Middle frontal gyrus (tissue), 1 donor: ENCODE measurements around the gene UNC5B.

Experiments
- DNase-seq: peaks from one replicate; pipeline ENCODE4 v3.0.0-alpha.2; 2015; ENCODE audit warnings: low spot score; ENCODE audit errors: extremely low spot score

UNC5B gene

DNA sequence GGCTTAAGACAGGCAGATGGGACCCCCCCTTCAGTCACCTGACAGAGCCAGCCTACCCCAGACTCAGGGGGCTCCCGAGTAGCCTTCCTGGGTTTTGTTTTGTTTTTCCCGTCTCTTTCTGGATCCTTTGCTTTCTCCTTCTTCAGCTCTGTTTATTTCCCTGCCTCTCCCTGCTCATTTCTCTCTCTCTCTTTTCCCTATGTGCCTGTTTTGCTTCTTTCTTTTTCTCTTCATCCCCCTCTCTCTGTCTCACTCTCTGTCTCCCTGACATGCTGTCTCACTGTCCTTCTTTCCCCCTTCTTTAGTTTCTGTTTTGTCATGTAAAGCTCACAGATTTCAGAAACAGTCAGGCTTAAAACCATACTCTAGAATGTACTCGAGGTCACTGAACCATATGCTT, 68.5 kb downstream of the UNC5B start:
- no peak for DNase-seq

DNA sequence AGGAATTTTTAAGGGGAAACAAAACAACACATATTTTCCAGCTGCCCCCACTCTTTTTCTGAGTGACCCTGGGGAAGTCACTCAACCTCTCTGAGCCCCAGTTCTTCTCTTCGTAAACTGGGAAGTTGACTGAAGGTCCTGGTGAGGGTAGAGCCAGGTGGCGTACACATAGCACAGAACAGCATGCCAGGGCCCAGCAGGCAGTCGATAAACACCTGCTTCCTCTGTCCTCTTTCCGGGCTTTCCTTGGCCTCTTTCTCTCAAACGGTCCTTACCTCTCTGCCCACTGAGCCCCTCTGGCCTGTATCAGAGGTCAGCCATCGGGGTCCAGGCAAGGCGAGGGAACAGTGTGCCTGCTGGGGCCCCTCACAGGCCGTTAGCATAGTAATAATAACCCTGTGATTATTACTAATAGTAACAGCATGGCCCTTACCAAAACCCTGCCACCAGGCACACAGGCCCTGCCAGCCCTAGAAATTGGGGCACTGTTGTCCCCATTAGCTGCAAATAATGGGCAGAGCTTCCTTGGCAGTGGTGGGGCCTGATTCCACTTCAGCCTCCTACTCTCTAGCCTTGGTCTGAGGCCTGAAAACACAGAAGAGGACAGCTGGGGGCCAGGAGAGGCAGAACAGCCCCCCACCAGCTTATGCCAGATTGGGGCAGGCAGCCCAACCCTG, 69.4 kb downstream of the UNC5B start:
- DNase-seq = no peak

DNA sequence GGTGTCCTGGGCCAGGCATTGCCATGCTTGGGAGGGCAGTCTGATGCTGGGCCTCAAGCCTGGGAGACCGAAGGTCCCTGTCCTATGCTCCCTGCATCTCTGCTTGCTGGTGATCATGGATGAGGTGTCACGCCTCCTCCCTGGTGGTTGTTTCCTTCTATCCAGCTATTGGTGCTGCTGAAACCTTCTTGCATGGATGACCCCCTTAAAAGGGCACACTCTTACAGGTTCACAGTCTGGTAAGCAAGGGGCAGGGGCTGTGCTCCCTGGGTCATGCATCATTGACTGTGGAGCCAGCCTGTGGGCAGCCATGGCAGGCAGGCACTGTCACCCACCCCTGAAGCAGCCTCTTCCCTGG, 69.9 kb downstream of the UNC5B start:
- no peak for DNase-seq

- DNase-seq = no peak
Measured at GRCh38 chr10:71283410-71283809, 71.0 kb downstream of the UNC5B start.

GRCh38 chr10:71283876-71284275, 71.5 kb downstream of the UNC5B start:
- DNase-seq = no peak

DNA sequence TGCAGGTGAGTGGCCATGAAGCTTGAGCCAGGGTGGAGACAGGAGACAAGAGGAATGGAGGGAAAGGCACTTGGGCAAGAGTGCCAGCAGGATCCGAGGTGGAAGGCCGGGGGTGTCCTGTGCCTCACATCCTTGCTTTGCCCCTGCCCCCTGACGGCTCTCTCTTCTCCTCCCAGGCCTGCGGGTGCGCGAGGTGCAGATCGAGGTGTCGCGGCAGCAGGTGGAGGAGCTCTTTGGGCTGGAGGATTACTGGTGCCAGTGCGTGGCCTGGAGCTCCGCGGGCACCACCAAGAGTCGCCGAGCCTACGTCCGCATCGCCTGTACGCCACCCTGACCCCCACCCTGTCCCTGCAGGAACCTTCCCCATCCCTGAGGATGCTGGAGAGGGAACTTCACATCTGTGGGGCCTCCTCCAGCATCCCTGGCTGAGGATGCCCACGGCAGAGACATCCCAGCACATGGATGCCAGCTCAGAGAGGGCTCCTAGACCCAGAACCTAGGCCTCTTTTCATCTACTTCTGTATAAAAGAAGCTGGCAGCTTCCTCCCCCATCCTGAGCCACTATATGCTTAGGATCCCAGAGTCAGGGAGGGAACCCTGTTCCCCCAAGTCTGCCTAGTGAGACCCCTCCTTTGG, 72.3 kb downstream of the UNC5B start:
- DNase-seq = no peak

- no peak for DNase-seq
Measured at GRCh38 chr10:71285180-71285545, 72.8 kb downstream of the UNC5B start.

DNA sequence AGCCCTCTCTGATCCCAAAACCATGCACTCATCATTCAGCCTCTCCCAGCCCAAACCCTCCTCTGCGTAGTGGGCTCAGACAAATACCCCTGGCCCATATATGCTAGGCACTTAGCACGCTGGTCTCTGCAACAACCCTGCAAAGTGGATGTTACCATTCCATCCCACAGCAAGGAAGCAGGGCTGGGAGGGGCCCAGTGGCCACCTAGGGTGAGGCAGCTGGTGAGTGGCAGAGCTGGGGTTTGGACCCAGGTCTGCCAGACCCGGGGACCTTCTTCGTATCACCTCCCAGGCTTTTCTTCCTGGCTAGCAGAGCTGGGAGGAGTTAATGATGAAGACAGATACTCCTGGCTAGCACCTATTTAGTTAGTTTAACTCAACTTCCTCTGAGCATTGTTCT, 73.6 kb downstream of the UNC5B start:
- DNase-seq = no peak

DNA sequence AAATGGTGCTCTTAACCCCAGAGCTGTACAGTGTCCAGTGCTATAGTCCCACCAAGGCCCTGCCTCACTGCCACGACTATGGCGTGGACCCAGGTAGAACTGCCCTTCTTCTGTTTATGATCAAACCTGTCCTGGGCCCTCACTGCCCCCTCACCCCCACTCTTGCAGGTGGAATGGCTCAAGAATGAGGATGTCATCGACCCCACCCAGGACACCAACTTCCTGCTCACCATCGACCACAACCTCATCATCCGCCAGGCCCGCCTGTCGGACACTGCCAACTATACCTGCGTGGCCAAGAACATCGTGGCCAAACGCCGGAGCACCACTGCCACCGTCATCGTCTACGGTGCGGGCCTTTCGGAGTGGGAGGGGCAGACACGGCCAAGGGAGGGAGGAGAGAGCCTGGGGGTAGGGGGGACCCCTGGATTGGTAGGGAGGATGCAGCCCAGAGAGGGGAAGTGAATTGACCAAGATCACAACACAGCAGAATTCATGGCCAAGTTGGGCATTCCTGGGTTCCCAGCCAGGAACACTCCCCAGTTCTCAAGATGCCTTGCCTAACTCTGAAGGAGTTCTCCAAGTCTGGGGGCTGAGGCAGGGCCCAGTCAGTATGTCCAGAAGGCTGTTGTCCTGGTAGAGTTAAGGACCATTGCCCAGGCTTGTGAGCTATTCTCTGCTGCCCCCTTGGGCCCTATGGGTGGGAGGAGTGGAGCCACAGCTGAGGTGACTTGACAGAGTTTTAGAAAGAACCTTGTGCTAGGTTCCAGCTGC, 74.3 kb downstream of the UNC5B start:
- DNase-seq = no peak

- no peak for DNase-seq
Measured at GRCh38 chr10:71287456-71287855, 75.1 kb downstream of the UNC5B start.

DNA sequence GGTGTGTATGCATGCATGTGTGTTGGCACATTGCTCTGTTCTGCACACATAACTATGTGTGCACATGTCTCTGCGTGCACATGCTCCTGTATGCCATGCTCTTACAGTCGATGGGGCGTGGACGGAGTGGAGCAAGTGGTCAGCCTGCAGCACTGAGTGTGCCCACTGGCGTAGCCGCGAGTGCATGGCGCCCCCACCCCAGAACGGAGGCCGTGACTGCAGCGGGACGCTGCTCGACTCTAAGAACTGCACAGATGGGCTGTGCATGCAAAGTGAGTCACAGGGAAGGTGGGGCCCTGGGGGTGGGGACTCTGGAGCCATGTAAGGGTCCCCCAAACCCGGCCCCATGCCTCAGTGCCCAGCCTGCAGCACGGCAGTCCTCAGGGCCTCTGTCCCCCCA, 76.1 kb downstream of the UNC5B start:
- DNase-seq = no peak

GRCh38 chr10:71289421-71290130, 77.2 kb downstream of the UNC5B start:
- DNase-seq = no peak

DNA sequence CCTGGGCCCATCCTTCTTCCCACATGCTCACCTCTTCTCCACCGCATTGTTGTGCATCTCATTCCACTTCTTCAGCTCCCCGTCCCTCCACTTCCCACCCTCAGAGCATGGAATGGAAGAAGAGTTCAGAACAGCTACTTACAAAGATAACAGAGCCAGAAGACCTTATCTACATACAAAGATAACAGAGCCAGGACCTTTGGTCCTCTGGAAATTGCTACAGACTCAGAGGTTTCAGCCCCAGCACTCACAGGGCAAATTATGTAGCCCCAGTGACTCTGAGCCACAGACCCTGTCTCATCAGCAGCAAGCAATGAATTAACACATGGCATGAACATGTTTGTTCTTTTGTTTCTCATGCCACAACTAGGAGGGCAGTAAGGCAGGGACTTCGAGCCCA, 78.0 kb downstream of the UNC5B start:
- DNase-seq = no peak

DNA sequence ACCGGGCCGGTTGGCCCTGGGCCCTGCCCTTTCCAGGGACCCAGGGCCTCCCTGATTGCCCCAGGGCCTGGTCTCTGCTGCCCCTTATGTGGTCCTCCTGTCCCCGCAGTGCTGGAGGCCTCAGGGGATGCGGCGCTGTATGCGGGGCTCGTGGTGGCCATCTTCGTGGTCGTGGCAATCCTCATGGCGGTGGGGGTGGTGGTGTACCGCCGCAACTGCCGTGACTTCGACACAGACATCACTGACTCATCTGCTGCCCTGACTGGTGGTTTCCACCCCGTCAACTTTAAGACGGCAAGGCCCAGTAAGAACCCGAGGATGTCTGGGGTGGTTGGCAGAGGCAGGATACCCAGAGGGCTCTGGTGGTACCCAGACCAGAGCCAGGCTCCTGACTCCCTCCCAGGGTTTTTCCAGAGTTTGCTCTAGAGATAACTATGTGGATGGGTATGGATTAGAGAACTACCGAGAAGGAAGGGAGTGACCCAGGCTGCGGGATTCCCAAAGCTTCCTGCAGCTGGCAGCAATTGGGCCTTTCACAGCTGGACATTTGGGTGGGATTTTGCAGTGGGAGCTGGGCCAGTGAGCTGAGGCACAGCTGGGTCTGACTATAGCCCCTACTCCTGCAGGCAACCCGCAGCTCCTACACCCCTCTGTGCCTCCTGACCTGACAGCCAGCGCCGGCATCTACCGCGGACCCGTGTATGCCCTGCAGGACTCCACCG, 78.6 kb downstream of the UNC5B start:
- DNase-seq = no peak

- no peak for DNase-seq
Measured at GRCh38 chr10:71291528-71291900, 79.1 kb downstream of the UNC5B start.

DNA sequence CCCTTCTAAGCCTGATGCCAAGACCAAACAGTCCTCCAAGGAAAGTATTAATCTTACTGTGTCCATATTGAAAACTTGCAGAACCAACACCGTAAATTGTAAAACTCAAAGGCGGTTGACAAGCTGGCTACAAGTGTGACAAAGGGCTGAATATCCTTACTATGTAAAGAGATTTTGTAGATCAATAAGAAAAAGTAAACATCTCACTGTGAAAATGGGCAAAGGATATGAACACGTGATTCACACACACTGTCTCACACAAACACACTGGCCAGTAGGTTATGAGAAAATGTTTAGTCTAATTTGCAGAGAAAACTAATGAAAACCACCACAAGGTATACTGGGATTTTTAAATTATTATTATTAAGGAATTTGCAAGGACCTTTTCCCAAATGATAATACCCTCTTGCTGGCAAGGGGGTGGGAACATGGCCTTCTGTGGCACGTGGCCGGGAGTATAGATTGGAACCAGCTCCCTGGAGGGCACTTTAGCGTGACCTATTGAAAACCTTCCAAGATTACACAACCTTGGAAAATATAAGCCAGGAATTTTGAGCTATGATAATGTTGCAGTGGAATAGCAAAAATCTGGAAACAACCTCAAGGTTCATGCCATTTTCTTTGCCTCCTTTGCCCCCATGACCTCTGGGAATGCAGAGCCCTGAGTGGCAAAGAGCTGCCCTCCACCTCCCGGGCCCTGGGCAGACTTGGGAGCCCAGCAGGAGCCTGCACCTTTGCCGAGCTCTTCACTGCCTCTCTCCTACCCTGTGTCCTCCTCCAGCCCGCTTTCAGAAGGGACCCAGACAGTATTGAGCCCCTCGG, 80.5 kb downstream of the UNC5B start:
- no peak for DNase-seq

DNA sequence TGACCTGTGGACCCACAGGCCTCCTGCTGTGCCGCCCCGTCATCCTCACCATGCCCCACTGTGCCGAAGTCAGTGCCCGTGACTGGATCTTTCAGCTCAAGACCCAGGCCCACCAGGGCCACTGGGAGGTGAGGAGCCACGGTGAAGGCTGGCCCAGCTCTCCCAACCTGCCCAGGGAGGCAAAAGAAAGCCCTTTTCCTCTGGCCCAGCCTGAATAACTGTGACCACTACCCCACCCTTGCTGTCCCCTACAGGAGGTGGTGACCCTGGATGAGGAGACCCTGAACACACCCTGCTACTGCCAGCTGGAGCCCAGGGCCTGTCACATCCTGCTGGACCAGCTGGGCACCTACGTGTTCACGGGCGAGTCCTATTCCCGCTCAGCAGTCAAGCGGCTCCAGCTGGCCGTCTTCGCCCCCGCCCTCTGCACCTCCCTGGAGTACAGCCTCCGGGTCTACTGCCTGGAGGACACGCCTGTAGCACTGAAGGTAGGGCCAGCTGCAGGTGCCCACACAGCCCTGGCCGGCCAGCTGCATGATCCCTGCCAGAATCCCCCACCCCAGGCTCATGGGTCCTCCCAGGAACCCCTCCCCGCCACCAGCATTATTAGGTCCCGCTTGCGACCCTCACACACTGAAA, 81.2 kb downstream of the UNC5B start:
- DNase-seq = no peak

DNA sequence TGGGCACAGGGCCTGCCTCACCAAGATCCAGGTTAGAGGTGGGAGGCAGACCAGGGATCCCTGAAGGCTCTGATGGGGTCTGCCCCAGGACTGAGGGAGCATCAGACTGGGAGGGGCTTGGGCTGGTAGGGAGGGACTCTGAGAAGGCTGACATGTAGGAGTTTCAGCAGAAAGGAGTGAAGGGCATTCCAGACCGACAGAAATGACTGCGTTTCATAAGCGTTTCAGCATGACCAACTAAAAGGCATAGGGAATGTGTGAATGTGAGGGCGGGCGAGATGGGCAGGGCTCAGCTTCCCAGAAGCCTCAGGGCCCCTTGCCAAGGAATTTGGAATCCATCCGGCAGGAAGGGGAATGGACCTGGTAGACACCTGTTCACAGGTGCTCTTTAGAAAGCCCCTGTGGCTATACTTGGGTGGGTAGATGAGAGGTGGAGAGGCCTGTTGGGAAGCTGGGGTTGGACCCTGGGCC, 81.8 kb downstream of the UNC5B start:
- DNase-seq = peak; percentile 31

DNA sequence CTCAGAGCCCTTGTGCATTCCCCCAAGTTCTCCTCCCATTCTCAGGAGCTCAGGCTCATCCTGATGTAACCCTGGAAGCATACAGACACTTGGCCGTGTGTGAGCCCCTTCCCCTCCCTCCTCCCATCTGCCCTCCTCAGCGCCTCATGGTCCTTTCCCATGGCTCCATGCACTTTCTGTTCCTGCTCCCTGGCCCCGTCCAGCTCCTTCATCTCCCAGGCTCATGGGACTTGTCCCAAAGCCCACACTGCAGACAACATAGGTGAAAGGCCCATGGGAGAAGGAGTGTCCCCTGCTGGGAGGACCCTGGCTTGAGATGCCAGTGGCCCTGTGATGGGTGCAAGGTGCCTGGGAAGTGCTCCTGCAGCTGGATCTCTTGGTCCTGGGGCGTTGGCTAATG, 82.5 kb downstream of the UNC5B start:
- DNase-seq = no peak

DNA sequence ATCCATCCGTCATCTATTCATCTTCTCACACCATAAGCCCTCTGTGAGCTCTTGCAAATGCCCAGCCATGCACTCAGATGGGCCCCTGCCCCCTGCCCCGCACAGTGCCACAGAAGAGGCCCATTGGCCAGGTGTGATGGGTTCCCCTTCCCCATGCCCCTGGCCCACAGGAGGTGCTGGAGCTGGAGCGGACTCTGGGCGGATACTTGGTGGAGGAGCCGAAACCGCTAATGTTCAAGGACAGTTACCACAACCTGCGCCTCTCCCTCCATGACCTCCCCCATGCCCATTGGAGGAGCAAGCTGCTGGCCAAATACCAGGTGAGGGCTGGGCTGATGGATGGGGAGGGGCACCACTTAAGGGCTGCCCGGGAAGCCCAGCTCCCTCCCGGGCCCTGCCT, 83.3 kb downstream of the UNC5B start:
- no peak for DNase-seq
